H1 (cell line): ENCODE measurements around the gene CCDC28B. TPM values are rescaled to one million over a fixed set of nuclear protein-coding genes. Genes with fewer than 3 reads are reported as not detected.

Source experiments
- ATF2 ChIP-seq: IDR thresholded peaks from 2 replicates; pipeline ENCODE4 v1.6.1; 2012; ENCODE audit warnings: low read length, inconsistent platforms
- CHD7 ChIP-seq: fragments of 300-600 bp; sonication (generic); IDR thresholded peaks from 2 replicates; pipeline ENCODE4 v1.7.1; 2012; ENCODE audit warnings: low read length, moderate library complexity, mild to moderate bottlenecking, inconsistent platforms; ENCODE audit not compliant: insufficient replicate concordance
- EZH2 ChIP-seq: fragments of 200-600 bp; sonication (generic); IDR thresholded peaks from 2 replicates; pipeline ENCODE4 v1.7.1; 2012; ENCODE audit warnings: low read depth, mild to moderate bottlenecking, moderate library complexity, low read length, inconsistent platforms; ENCODE audit not compliant: severe bottlenecking
- MAFK ChIP-seq: IDR thresholded peaks from 2 replicates; pipeline ENCODE4 v1.6.1; 2012; ENCODE audit warnings: low read depth, mild to moderate bottlenecking, improper control_type of control experiment, low read length
- POLR2A ChIP-seq, 2 experiments: IDR thresholded peaks; 1 replicate in 1 of 2; 2 replicates in 1 of 2; pipeline ENCODE4 v1.6.1; 2011; ENCODE audit warnings: low read depth in 2 of 2, low read length in 2 of 2, mild to moderate bottlenecking in 2 of 2; ENCODE audit errors: control extremely low read depth in 1 of 2
- POU5F1 ChIP-seq: IDR thresholded peaks from 2 replicates; pipeline ENCODE4 v1.6.1; 2011; ENCODE audit warnings: low read depth, mild to moderate bottlenecking, low read length, moderate library complexity
- SP1 ChIP-seq: IDR thresholded peaks from 2 replicates; pipeline ENCODE4 v1.6.1; 2011; ENCODE audit warnings: low read depth, low read length
- SP4 ChIP-seq: IDR thresholded peaks from 2 replicates; pipeline ENCODE4 v1.6.1; 2012; ENCODE audit warnings: low read length, inconsistent platforms
- SUZ12 ChIP-seq: fragments of 200-600 bp; sonication (generic); IDR thresholded peaks from 2 replicates; pipeline ENCODE4 v1.6.1; 2012; ENCODE audit warnings: mild to moderate bottlenecking, inconsistent platforms, low read length, moderate library complexity, mixed read lengths
- TCF12 ChIP-seq: IDR thresholded peaks from 2 replicates; pipeline ENCODE4 v1.6.1; 2011; ENCODE audit warnings: low read depth, mild to moderate bottlenecking, low read length
- polyA plus RNA-seq, 7 experiments: library from polyadenylated mRNA; depleted of rRNA in 3 of 7; stranded (reverse) in 5 of 7; unstranded in 2 of 7; fragments of >200 nt in 5 of 7; fragments of 200-250 nt in 2 of 7; gene quantifications; 1 replicate in 5 of 7; 2 replicates in 1 of 7; 4 replicates in 1 of 7; pipeline versions ENCODE4 v1.2.1 to v1.2.3, GENCODE V29; 2011 to 2013; ENCODE audit warnings: missing spikeins in 2 of 7, mixed read lengths in 2 of 7
- total RNA-seq: library from RNA; stranded (reverse); fragmentation: NEBNext Ultra II Directional; extraction: Animal tissue kit (Norgen Biotek cat#: 25700); gene quantifications from 2 replicates; pipeline ENCODE4 v1.2.1, GENCODE V29; 2021

CCDC28B gene
- total and polyA plus RNA-seq, 2 of the 8 experiments (the other 6 are each of a cell fraction or from before 2014, with no cell fraction given), result 16.7 to 17.1 TPM

DNA sequence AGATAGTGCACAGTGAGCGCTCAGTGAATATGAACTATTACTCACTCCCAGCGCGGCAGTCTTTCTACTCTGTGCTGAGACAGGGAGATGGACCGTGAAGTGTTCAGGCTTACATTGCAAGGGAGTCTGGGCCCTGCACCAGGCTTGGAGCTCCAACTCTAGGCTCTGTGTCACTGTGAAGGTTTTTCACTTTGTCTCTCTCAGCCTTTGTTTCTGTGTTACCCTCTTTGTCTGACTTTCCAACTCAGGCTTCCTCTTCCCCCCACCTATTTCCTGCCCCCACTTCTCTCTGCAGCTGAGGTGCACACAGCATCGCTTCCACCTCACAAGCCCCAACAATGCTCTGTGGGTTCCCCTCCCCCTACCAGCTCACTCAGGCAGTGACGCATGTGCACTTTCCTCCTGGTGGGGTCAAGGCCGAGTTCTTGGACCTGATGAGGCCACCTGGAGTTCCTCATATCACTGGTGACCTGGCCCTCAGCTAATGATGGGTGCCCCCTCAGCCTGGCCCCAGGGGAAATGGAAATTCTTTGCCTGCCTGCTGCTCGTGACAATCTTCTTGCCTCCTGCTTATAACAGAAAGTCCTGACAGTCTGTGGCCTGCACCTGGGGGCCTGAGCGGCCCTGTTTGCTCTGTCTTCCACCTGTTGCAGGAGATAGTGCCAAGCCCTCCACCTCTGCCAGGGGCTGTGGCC, 49.6 kb downstream of the CCDC28B start (continued):
- TF ChIP-seq CHD7 (no peak), TCF12 (no peak), MAFK (no peak), SP4 (no peak), ATF2 (no peak), SUZ12 (no peak), POLR2A (IDR thresholded peaks at IDR 0.05; ENCODE audit: control extremely low read depth in 1 of 2, low read depth in 2 of 2, low read length in 2 of 2) (no peak), POU5F1 (no peak), SP1 (no peak), EZH2 (no peak)
